IPS-20b (cell line): ENCODE measurements around the gene TRIM65.
"Not testable (repeated sequence)": the region's sequence is repeated elsewhere in the genome, so short reads cannot be mapped to it uniquely, and the experiment has no call there.

ENCODE experiments used
- H3K27ac ChIP-seq: one replicate; pipeline ENCODE4 v1.5.1; 2013; ENCODE audit warnings: low read length
- H3K27me3 ChIP-seq: 2 replicates; pipeline ENCODE4 v1.6.1; 2013; ENCODE audit warnings: mild to moderate bottlenecking, low read length, inconsistent platforms; ENCODE audit not compliant: insufficient read depth
- H3K36me3 ChIP-seq: 2 replicates; pipeline ENCODE4 v1.6.1; 2013; ENCODE audit warnings: low read depth, mild to moderate bottlenecking, inconsistent platforms, low read length, moderate library complexity; ENCODE audit not compliant: insufficient read depth
- H3K4me1 ChIP-seq: 2 replicates; pipeline ENCODE4 v1.6.1; 2013; ENCODE audit warnings: mild to moderate bottlenecking, control low read depth, inconsistent platforms, low read length, moderate library complexity; ENCODE audit not compliant: insufficient read depth
- H3K4me3 ChIP-seq: 2 replicates; pipeline ENCODE4 v1.5.1; 2013; ENCODE audit warnings: mild to moderate bottlenecking, low read length, inconsistent platforms
- H3K9ac ChIP-seq: 2 replicates; pipeline ENCODE4 v1.6.1; 2013; ENCODE audit warnings: low read depth, mild to moderate bottlenecking, inconsistent platforms, low read length, moderate library complexity
- H3K9me3 ChIP-seq: 2 replicates; pipeline ENCODE4 v1.6.1; 2013; ENCODE audit warnings: mild to moderate bottlenecking, low read depth, low read length, inconsistent platforms; ENCODE audit not compliant: insufficient read depth

TRIM65 gene

GRCh38 chr17:75877752-75878173 is 19.0 kb downstream of the TRIM65 start:
- H3K27me3 ChIP-seq: peaks cover 55% of the 10 kb centered on the region
- H3K9ac ChIP-seq: no peak overlapping the region
- no peak overlapping the region for H3K27ac ChIP-seq
- no peaks in the 10 kb centered on the region for H3K9me3 ChIP-seq
- H3K4me3 ChIP-seq: peak overlapping the region; percentile 67
- H3K36me3 ChIP-seq: no peaks in the 10 kb centered on the region
- 0 out of 2 replicates have a peak, but pooled peaks cover under 1% of the 10 kb centered on the region for H3K4me1 ChIP-seq

GRCh38 chr17:75876938-75877751 is 19.6 kb downstream of the TRIM65 start:
- no peak overlapping the region for H3K27ac ChIP-seq
- no peaks in the 10 kb centered on the region for H3K9me3 ChIP-seq
- H3K9ac ChIP-seq: no peak overlapping the region
- H3K27me3 ChIP-seq: peaks cover 55% of the 10 kb centered on the region
- no peaks in the 10 kb centered on the region for H3K36me3 ChIP-seq
- peak overlapping the region; percentile 67 for H3K4me3 ChIP-seq
- 0 out of 2 replicates have a peak, but pooled peaks cover 3% of the 10 kb centered on the region for H3K4me1 ChIP-seq

GRCh38 chr17:75876190-75876937 is 20.4 kb downstream of the TRIM65 start:
- Histone ChIP-seq H3K27ac (no peak overlapping the region), H3K27me3 (peaks cover 54% of the 10 kb centered on the region), H3K4me3 (no peak overlapping the region), H3K36me3 (no peaks in the 10 kb centered on the region), H3K9ac (no peak overlapping the region), H3K4me1 (0 out of 2 replicates have a peak, but pooled peaks cover 3% of the 10 kb centered on the region), H3K9me3 (no peaks in the 10 kb centered on the region)

GRCh38 chr17:75875940-75876189 is 20.9 kb downstream of the TRIM65 start:
- Histone ChIP-seq H3K9ac (no peak overlapping the region), H3K4me3 (no peak overlapping the region), H3K27me3 (peaks cover 51% of the 10 kb centered on the region), H3K4me1 (0 out of 2 replicates have a peak, but pooled peaks cover 3% of the 10 kb centered on the region), H3K36me3 (no peaks in the 10 kb centered on the region), H3K9me3 (no peaks in the 10 kb centered on the region), H3K27ac (no peak overlapping the region)

- 0 out of 2 replicates have a peak, but pooled peaks cover 3% of the 10 kb centered on the region for H3K4me1 ChIP-seq
- no peak overlapping the region for H3K9ac ChIP-seq
- no peaks in the 10 kb centered on the region for H3K36me3 ChIP-seq
- H3K27me3 ChIP-seq: peaks cover 46% of the 10 kb centered on the region
- no peak overlapping the region for H3K27ac ChIP-seq
- H3K9me3 ChIP-seq: no peaks in the 10 kb centered on the region
- H3K4me3 ChIP-seq: no peak overlapping the region
Measured at GRCh38 chr17:75875182-75875939, 21.4 kb downstream of the TRIM65 start.

GRCh38 chr17:75874323-75875181 is 22.2 kb downstream of the TRIM65 start:
- H3K4me1 ChIP-seq: 0 out of 2 replicates have a peak, but pooled peaks cover 3% of the 10 kb centered on the region
- H3K27ac ChIP-seq: no peak overlapping the region
- H3K9ac ChIP-seq: no peak overlapping the region
- peaks cover 38% of the 10 kb centered on the region for H3K27me3 ChIP-seq
- H3K4me3 ChIP-seq: no peak overlapping the region
- H3K9me3 ChIP-seq: no peaks in the 10 kb centered on the region
- no peaks in the 10 kb centered on the region for H3K36me3 ChIP-seq

- Histone ChIP-seq H3K9me3 (no peaks in the 10 kb centered on the region), H3K4me3 (no peak overlapping the region), H3K4me1 (0 out of 2 replicates have a peak, but pooled peaks cover 3% of the 10 kb centered on the region), H3K9ac (no peak overlapping the region), H3K36me3 (no peaks in the 10 kb centered on the region), H3K27me3 (peaks cover 30% of the 10 kb centered on the region), H3K27ac (no peak overlapping the region)
Measured at GRCh38 chr17:75873587-75874322, 23.0 kb downstream of the TRIM65 start.

- Histone ChIP-seq H3K4me1 (0 out of 2 replicates have a peak, but pooled peaks cover 3% of the 10 kb centered on the region), H3K27me3 (peaks cover 19% of the 10 kb centered on the region), H3K9me3 (no peaks in the 10 kb centered on the region), H3K9ac (no peak overlapping the region), H3K4me3 (no peak overlapping the region), H3K36me3 (no peaks in the 10 kb centered on the region), H3K27ac (no peak overlapping the region)
Measured at GRCh38 chr17:75872434-75873351, 24.1 kb downstream of the TRIM65 start.

- not testable (repeated sequence) for H3K27ac ChIP-seq, H3K9me3 ChIP-seq, H3K36me3 ChIP-seq, H3K27me3 ChIP-seq, H3K4me1 ChIP-seq, H3K4me3 ChIP-seq, H3K9ac ChIP-seq
Measured at GRCh38 chr17:75870228-75870627, 26.5 kb downstream of the TRIM65 start.
